GM19468 (cell line): ENCODE data around the gene ALKBH4.
"Not testable (repeated sequence)": the region's sequence is repeated elsewhere in the genome, so short reads cannot be mapped to it uniquely, and the experiment has no call there.

ENCODE experiments used
- ATAC-seq: cut with Tn5 transposase; IDR thresholded peaks from one replicate; pipeline ENCODE4 v1.9.1; 2021; ENCODE audit warnings: mild to moderate bottlenecking, moderate library complexity, moderate number of reproducible peaks; ENCODE audit not compliant: unreplicated experiment; ENCODE audit errors: extremely low read depth

Gene ALKBH4

DNA sequence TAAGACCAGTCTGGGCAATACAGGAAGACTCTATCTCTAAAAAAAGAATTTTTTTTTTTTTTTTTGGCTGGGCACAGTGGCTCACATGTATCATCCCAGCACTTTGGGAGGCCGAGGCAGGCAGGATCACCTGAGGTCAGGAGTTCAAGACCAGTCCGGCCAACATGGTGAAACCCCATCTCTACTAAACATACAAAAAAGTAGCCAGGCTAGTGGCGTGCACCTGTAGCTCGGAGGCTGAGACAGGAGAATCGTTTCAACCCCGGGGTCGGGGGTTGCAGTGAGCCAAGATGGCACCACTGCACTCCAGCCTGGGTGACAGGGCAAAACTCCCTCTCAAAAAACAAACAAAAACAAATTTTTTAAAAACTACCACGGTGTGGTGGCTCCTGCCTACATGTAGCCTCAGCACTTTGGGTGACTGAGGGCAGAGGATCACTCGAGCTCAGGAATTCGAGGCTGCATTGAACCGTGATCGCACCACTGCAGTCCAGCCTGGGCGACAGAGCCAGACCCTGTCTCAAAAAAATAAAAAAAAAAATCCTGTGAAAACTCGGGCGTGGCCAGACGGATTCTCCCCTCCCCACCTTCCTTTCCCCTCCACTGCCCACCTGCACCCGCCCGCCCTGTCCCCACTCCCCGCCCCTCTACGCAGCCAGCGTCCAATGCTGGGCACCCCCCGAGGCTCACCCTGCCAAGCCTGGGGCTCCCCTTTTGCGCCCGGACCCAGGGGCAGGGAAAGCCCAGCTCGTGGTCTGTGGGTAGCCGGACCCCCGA is 32.0 kb downstream of the ALKBH4 start:
- peak; percentile 5 for ATAC-seq

DNA sequence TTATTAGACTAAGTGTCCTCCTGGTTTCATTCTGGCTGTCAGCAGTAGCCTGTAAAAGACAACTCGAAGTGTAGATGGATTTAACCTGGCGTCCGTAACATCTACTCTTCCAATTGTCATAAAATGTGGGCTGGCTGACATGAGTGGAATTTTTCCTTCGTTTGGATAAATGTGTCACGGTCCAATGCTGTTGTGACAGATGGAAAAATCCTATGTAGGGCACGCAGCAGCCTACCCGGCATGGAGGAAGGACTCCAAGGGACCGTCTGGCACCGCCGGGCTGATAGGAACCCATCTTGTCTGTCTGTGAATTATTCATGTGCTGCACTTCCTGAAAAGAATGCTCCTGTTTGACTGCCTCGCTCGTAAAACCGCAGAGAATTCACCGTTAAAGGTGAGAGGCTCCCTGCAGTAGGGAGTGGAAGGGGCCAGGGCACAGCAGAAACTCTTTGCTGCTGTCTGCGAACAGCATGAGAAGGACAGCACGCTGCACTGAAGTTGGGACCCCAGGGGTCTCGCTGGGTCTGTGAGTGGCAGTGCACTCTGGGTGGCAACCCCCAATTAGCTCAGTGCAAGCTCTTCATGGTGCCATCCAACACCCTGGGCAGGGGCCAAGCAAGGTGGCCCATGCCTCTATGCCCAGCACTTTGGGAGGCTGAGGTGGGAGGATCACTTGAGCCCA is 32.9 kb downstream of the ALKBH4 start:
- ATAC-seq: no peak

DNA sequence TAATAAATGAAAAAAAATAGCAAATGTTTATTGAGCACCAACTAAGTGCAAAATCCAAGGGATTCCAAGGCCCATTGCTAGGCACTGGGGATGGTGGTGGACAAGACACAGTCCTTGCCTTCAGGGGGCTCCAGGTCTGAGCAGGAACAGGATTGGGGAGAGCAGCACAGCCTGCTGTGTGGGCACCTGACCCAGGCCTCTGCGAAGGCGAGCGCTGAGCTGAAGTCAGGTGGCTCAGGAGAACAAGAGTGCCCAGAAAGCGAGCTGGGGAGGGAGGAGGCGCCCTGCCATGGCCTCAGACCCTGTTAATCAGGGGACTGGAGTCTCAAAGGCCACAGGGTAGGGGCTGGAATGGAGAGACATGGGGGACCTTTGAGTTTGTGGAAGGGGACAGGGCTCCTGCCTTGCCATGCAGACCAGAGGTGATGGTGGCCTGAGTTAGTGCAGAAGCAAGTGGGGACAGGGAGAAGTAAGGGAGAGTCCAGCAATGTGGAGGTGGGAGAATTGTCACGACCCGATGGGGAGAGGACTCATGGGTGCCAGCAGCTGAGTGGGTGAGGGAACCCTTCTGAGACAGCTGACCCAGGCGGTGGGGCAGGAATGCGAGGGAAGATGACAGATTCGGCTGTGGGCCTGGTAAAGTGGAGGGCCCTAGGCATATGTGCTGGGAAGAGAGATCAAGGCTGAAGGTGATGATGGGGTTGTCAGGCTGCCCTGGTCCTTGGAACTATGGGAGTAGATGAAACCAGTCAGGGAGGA is 35.3 kb downstream of the ALKBH4 start:
- ATAC-seq: no peak

DNA sequence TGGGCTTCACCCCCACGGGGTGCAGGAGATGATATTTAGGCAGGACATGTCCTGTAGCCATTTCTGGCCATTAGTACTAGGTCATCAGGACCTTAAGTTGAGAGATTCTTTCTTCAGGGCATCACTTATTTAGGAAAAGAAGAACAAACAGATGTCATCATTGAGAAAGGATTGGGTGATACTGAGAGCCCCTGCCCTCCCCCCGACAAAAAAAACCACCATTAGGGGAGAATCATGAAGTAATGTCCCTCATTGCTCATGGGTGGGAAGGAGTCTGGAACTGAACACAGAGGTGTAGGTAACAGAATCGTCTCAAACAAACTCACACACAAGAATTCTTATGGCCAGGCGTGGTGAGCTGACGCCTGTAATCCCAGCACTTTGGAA is 37.7 kb downstream of the ALKBH4 start:
- no peak for ATAC-seq

DNA sequence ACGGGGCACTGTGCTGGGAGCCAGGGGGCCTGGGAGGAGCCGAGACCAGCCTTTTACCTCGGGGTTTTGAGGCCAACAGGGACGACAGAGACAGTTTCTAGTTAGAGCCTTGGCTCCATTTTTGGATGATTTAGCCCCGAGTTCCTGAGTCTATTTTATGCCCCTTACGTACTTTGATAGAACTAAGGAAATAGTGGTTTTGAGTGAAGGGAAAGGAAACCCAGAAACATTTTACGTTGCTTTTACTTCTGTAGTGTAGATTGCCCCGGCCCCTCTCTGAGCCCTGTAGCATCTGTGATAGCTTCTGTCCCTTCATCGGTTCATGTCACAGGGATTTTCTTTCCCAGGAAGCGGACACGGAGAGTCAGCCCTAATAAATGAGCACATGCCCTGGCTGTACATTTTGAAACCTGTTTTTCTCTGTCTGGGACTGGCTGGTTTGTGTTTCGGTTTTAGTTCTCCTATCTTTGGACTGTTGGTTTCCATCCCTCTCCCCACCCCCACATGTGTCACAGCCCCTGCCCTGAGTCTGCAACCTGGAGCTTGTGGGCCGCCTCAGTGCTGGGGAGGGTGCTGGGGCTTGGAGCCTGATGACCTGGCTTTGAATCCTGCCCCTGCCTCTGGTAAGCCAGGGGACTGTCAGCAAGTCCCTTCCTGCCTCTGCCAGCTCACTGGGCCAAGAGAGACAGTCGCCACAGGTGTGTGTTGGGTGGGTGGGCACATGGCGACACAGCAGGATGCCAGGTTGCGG is 38.2 kb downstream of the ALKBH4 start:
- peak; percentile 19 for ATAC-seq

DNA sequence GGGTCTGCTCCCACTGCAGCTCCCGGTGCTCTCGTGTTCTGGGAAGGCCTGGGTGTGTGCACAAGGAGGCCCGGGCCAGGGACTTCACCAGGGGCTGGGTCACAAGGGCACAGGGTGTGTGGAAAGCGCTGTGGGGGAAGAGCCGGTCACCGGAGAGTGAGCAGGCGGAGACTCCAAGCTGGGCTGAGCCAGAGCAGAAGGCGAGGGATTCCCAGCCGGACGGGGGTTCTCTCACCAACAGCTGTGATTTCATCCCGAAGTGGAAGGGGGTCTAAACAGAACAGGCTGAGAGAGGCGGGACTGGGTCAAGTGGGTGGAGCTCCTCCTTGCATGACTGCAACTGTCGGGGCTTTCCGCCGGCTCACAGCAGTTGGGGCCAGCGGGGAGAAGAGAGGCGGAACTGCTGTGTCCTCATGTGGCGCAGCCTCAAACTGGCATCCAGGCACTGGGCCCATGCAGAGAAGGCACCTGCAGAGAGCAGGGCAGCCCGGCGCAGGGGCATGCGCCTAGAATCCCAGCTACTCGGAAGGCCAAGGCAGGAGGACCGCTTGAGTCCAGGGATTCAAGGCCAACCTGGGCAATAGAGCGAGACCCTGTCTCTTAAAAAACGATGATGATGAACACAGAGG is 38.9 kb downstream of the ALKBH4 start:
- ATAC-seq: no peak

DNA sequence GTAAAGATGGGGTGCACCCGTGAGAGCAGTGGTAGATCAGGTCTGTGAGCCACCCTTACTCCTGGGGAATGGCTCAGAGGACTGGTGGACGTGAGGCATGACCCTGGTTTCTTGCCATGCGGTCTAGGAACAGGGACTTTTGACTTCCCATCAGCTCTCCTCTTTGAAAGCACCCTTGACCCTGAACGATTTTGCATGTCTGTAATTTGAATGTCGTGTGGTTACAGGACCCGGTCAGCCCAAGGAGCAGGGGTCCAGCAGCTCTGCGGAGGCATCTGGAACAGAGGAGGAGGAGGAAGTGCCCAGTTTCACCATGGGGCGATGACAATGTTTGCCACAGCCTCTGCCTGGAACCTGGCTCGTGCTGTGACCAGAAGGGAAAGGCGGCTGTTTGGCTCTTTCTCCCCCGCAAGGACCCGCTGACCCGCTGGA is 39.9 kb downstream of the ALKBH4 start:
- no peak for ATAC-seq

DNA sequence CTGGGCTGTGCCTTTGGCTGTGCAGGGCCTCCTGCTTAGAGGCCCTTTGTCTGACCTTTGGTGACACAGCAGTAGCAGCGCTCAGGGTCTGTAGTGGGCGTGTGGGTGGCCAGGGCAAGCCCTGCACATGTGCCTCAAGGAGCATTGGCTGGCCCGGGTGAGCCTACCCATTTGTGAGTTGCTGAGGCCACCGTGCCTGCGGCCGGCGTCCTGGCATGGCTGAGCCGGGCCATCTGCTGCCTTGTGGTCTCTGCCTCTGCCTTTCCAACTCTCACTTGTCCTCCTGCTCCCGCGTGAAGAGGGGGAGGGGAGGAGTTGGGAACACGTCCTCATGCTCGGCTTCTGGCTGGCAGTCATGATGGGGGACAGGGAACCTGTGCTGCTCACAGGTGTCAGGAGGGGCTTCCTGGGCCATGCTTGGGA is 40.5 kb downstream of the ALKBH4 start:
- ATAC-seq: no peak

DNA sequence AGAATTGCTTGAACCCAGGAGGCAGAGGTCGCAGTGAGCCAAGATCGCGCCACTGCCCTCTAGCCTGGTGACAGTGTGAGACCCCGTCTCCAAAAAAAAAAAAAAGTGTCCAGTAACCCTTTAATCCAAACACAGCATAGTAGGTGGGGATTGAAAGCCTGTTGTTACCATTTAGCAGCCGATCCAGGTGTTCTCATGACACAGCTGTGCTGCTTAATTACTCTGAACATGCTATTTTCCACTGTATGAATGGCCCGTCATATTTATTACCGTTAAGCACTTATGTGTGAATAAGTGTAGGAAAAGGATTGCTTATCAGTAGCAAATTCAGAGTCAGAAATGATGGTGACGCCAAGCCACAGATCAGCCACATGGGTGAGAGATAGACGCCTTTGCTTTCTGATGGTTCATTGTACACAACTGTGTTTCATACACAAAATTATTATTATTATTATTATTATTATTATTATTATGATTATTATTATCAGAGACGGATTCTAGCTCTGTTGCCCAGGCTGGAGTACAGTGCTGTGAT is 42.9 kb downstream of the ALKBH4 start:
- ATAC-seq: no peak

DNA sequence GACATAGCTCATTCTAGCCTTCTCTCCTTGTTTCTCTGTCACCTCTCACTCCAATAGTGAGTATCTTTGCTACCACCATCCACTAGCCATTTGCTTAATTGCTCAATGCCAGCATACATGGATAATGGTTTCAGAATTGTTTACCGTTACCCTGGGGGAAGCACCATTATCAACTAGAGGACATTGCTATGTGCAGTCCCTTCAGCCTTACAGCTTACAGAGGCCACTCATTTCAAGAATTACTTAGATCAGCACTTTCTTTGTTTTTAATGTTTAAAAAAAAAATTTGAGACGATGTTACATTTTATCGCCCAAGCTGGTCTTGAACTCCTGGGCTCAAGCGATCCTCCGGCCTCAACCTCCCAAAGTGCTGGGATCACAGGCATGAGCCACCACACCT is 46.1 kb downstream of the ALKBH4 start:
- no peak for ATAC-seq

DNA sequence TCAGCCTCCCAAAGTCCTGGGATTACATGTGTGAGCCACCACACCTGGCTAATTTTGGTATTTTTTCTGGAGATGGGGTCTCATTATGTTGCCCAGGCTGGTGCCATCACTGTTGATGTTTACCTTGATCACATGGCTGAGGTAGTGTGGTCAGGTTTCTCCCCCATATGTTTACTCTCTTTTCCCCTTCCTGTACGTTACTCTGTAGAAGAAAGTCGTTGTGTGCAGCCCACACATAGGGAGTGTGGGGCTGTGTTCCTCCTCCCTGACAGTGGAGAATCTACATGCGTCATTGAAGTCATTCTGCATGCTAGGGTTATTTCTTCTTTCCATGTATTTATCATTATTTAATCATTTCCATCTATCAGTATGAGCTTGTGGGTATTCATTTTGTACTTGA is 47.6 kb downstream of the ALKBH4 start:
- no peak for ATAC-seq

DNA sequence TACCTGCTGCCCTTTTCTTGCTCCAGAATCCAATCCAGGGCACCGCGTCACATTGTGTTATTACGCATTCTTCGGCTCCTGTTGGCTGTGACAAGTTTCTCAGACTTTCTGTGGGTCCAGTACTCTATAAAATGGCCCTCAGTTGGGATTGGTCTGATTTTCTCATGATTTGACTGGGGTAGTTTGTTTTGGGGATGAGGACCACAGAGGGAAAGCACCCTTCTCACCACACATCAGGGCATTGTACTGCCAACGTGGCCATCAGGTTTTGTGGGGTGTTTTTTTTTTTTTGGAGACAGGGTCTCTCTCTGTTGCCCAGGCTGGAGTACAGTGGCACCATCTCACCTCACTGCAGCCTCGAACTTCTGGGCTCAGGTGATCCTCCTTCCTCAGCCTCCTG is 48.3 kb downstream of the ALKBH4 start:
- no peak for ATAC-seq

DNA sequence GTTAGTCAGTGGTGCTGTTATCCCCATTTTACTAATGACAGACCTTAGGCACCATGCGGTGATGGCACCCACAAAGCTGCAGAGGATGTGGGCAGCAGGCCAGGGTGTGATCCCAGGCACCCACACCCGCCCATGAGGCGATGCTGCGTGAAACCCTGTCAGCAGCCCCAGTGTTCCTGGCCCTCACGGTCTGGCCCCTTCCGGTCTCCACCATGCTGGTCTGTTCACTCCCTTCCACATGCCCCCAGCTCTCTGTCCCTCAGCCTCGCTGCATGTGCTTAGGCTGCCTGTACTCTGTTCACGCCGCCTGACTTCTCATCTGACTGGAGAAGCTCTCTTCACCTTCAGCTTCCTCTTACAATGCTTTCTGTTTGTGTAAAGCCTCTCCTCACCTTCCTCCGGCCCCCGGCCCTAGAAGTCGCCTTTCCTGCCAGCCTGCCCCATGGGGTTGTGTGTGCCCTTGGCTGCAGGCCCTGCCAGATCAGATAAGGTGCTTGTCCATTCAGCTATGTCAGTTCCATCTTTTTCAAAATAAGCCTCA is 48.9 kb downstream of the ALKBH4 start:
- ATAC-seq: no peak

DNA sequence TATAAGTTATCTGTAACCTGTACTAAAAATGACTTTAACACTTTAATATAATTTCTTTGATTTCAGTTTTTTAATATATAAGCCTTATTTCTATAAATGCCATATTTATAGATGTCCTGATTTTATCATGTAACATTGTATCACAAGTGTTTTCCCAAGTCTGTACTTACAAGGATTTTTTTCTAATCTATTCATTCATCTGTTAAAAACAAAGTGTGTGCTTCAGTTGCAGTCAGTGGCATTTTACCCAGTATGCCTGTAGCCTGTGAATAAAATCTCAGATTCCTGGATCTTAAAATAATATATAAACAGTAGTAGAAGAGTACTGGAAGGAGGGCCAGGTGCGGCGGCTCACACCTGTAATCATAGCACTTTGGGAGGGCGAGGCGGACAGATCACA is 51.1 kb downstream of the ALKBH4 start:
- ATAC-seq: no peak

DNA sequence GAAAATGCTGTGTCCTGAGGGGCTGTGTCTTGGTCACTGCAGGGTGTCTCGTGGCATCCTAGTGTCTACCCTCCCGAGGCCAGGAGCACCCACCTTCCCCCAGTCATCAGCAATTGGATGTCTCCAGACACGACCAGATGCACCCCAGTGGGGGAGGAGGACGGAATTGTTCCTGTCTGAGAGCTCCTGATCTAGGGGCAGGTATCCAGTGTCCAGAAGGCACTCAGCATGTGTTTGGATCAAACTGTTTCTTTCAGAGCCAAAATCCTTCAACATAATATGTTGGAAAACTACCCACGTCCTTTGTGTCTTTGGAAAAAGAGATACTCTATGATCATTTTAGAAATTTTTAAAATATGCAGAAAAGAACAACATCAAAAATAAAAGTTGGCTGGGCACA is 51.6 kb downstream of the ALKBH4 start:
- no peak for ATAC-seq

DNA sequence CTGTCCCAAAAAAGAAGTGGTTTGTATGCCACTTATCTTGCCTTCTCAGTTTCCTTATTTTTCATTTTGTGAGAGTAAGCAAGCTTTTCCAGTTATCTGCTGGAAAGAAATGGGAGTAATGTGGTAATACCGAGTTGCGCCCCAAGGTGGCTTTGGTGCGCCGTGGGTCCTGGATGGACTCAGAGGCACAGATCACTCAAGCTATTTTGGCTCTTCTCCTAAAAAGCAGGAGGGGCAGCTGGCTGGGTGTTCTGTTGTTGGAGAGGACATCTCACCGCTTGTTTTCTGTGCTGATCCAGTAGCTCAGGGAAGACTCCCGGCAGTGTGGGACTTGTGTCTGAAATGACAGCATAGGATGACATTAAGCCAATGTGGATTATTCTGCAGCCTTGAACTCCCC is 52.1 kb downstream of the ALKBH4 start:
- no peak for ATAC-seq

DNA sequence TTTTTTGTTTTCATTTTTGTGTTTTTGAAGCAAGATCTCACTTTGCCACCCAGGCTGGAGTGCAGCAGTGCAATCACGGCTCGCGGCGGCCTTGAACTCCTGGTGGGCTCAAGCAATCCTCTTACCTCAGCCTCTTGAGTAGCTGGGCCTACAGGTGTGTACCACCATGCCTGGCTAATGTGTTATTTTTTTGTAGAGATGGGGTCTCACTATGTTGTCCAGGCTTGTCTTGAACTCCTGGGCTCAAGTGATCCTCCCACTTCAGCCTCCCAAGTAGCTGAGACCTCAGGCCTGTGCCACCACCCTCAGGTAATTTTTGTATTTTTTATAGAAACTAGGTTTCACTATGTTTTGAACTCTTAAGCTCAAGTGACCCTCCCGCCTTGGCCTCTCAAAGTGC is 53.7 kb downstream of the ALKBH4 start:
- ATAC-seq: no peak

DNA sequence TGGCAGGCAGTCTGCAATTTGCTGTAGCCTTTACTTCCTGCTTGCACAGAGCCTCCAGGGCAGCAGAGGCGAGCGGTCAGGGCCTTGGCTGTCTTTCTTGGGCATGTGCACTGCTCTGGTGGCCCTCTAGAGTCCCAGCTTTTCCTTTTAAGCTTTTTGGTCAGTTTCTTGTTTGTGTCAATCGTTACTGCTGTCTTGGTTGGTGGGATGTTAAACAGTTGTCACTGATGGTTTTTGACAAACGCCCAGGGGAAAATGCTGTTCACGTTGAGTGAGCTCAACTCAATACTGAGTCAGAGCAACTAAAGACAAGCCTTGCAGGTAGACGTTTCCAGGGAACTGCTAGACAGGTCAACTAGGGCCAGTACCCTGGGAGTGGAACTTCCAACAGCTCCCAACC is 54.5 kb downstream of the ALKBH4 start:
- ATAC-seq: no peak

DNA sequence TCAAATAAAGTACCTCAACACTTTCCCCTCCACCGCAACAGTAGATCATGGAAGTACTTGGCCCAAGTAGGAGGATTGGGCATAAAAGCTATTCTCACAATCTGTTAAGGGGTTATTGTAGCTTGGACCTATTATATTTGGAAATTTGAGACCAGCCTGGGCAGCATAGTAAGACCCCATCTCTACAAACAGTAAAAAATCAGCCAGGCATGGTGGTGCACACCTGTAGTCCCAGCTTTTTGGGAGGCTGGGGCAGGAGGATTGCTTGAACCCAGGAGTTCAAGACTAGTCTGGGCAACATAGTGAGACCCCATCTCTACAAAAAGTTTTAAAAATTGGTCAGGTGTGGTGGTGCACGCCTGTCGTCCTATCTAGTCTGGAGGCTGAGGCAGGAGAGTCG is 55.3 kb downstream of the ALKBH4 start:
- no peak for ATAC-seq

DNA sequence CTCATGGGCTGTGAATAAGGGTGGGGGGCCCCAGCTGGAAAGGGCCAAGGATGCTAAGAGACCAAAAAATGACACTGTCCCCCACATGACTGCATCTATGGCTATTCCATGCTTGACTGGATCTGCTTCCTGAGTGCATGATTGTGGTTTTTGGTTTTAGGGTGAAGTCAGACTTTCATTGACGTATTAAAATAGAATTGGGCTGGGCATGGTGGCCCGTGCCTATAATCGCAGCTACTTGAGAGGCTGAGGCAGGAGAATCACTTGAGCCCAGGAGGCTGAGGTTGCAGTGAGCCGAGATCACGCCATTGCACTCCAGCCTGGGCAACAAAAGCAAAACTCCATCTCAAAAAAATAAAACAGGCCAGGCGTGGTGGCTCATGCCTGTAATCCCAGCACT is 56.1 kb downstream of the ALKBH4 start:
- not testable (repeated sequence) for ATAC-seq
